Measurements from ENCODE around the gene IRF1.

Gene IRF1

DNA sequence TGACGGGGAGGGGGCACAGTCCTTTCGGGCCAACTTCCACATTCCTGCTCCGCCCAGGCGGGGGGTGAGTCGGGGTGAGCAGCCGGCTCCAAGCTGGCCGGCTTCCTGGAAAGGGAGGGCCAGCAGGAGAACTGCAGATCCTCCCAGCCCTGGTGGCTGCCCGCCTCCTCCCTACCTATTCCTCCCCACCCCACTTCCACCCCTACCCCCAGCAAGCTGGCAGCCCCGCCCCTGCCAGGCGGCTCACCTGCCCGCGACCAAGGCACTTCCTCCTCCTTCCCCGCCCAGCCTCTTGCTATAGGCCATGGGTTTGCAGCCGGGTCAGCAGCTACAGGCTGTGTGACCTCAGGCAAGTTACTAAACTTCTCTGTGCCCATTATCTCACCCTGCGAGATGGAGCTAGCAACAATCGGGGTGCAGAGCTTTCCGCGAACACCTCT, 5.6 kb upstream of the IRF1 start:
- TF ChIP-seq, protein P1, sequence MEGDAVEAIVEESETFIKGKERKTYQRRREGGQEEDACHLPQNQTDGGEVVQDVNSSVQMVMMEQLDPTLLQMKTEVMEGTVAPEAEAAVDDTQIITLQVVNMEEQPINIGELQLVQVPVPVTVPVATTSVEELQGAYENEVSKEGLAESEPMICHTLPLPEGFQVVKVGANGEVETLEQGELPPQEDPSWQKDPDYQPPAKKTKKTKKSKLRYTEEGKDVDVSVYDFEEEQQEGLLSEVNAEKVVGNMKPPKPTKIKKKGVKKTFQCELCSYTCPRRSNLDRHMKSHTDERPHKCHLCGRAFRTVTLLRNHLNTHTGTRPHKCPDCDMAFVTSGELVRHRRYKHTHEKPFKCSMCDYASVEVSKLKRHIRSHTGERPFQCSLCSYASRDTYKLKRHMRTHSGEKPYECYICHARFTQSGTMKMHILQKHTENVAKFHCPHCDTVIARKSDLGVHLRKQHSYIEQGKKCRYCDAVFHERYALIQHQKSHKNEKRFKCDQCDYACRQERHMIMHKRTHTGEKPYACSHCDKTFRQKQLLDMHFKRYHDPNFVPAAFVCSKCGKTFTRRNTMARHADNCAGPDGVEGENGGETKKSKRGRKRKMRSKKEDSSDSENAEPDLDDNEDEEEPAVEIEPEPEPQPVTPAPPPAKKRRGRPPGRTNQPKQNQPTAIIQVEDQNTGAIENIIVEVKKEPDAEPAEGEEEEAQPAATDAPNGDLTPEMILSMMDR (conservative IDR thresholded peaks at IDR 0.05; ENCODE audit: low read depth, low read length): no peak
- DNase-seq (ENCODE audit: low read depth): peak; percentile 90
- H3K4me3 ChIP-seq (ENCODE audit: low read depth, low read length): peak overlapping the region; percentile 67

DNA sequence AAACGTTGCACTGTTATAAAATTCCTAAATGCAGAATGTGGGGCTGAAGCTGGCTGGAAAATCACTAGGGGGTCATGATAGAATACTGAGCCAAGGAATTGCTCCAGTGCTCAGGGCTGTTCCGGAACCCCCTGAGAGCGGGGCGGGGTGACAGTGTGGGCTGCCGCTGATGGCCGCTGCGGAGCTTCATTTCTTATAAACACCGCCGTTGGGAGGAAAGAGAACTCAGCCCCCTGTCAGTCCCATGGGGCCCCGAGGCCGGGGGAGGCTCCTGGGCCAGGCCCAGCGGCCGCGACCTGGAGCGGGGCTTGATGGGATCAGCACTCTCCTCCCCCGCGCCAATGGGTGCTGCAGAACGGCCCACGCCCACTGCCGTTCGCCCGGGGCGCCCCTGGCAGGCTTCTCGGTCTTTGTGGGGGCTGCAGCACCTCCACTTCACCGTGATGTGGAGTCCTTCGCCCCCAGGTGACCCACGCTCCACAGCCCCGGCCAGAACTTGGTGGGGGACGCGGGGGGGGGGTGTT, 5.2 kb upstream of the IRF1 start:
- TF ChIP-seq, protein P1 (conservative IDR thresholded peaks at IDR 0.05; ENCODE audit: low read depth, low read length): peak; percentile 30

DNA sequence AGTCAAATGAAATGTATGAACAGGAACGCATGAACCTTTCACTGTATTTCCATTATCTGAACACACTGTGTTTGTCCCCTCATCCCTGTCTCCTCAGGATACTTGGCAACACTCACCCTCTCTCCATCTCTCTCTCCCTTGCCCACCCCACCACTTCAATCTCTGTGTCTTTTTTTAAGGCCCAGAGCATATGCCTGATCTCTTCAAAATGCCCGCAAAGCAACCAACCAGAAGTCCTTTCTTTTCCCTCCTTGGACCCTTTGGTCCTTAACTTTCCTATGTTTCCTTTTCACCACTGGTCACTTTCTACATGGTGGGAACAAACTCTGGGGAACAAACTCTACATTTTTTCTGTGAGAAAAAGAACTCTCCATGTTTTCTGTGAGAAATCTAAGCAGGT, 3.2 kb upstream of the IRF1 start:
- H3K4me3 ChIP-seq (ENCODE audit: low read depth, low read length): no peak overlapping the region
- no peak for DNase-seq (ENCODE audit: low read depth)
- TF ChIP-seq, protein P1 (conservative IDR thresholded peaks at IDR 0.05; ENCODE audit: low read depth, low read length): no peak

More for the DNA sequence above, 5.2 kb upstream of the IRF1 start:
- peak; percentile 95 for DNase-seq (ENCODE audit: low read depth)
- H3K4me3 ChIP-seq (ENCODE audit: low read depth, low read length): peak overlapping the region; percentile 67

DNA sequence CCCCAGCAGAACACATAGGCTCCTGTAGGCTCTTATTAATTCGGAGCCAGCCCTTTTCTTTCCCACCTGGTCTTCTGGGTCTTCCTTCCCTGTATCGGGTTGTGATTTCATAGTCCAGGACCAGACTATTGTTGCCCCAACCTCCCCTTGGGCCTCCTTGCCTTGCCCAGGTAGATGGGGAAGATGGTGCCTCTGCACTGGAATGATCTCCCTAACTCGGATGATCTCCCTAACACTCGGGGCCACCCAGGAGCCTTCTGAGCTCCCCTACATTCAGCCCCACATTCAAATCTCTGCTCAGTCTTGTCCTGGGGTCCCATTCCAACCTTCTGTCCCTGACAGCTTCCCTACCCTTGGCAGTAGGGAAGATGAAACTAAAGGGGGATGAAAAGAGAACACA, 2.7 kb upstream of the IRF1 start:
- no peak overlapping the region for H3K4me3 ChIP-seq (ENCODE audit: low read depth, low read length)
- TF ChIP-seq, protein P1 (conservative IDR thresholded peaks at IDR 0.05; ENCODE audit: low read depth, low read length): no peak
- no peak for DNase-seq (ENCODE audit: low read depth)

DNA sequence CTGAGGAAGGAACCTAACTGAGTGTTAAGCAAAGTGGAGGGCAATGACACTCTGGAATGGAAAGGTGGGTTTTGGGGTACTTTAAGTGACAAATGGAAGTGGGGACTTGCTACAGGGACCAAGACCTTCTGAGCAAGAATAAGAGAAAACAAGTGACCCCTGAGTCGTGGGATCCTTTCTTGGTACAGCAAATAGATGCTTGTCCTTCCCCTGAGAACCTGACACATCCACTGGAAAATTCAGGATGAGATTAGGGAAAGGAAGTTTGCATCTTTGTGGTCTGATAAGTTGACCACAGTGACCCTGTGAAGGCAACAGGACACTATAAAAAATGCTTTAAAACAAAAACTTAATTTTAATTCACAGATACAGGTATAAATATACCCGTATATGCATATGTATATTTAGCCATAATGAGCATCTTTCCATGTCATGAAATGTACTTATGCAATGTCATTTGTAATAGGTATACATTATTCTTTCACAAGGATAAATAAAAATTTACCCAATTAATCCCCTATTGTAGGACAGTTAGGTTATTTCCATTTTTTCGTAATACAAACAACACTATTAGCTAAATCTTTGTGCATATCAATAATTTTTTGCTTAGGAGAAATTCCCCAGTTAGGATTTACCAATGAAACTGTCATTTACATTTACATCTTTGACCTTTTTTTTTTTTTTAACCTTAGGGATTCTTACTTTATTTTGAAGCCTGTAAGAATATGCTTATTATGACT, 2.0 kb upstream of the IRF1 start:
- TF ChIP-seq, protein P1 (conservative IDR thresholded peaks at IDR 0.05; ENCODE audit: low read depth, low read length): no peak
- H3K4me3 ChIP-seq (ENCODE audit: low read depth, low read length): no peak overlapping the region
- no peak for DNase-seq (ENCODE audit: low read depth)

DNA sequence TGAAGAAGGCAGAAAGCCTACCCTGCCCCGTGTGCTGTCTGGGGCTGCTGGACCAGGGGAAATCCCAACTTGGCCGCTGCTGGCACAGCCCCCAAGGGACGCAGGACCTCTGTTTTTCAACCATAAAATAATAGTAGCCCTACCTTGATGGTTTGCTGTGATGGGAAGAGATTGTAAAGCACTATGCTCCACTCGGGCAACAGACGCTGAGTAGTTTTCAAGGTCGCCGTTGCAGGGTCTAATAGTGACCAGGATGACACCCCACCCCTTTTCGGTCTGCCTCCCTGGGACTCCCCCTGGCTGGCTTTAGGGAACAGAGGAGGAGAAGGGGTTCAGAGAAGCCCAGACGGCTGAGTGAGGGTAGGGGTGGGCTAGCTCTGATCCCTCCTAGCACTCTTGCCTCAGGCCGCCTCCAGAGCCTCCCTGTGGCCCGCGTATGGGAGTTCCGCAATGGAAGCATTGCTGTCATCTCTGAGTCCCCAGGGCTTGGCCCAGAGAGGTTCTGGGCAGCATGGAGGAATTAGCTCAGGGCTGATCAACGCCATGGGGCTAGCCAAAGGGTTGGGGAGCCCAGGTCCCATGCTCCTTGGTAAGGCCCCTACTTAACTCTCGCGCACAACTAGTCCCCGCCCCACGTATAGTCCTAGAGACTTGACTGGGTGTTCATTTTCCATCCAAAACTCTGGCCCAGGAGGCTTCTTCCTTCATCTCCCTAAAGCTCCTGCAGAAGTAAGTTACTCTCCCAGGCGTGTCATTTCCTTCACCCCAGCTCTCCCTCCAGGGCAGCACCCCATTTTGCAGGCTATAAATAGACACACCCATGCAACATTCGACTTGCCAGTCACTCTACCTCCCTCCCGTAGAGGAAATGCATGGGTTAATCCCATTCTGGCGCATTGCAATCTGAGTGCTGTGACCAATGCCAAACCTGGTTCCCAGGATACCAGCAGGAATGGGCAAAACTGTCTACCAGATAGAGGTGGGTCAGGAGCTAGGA, 1.1 kb upstream of the IRF1 start:
- peak overlapping the region; percentile 94 for H3K4me3 ChIP-seq (ENCODE audit: low read depth, low read length)
- DNase-seq (ENCODE audit: low read depth): no peak
- TF ChIP-seq, protein P1 (conservative IDR thresholded peaks at IDR 0.05; ENCODE audit: low read depth, low read length): no peak
